ENCODE data around the gene PBX3.

PBX3 gene

DNA sequence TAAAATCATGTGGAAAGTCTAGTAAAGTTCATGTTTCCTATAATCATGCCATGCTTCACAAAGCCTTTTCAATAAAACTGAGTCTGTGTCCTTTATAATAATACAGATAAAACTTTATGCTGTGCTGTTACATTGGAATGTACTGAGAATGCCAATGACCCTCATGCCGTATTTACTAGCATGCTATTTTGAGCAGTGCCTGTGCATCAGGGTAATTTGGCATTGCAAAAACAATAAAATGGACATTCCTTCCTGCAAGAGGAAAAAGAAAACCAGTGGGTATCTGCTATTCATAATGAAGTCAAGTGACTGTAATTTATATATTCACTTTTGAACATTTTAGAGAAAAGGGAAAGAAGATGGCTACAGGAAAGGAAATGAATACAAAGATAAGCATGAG lies 159.0 kb downstream of the PBX3 start:
- no peak for TF ChIP-seq CTCF (conservative IDR thresholded peaks at IDR 0.05; ENCODE audit: control insufficient read depth, insufficient read depth, low read depth, low read length)
- no peak overlapping the region for H3K4me3 ChIP-seq (ENCODE audit: control insufficient read depth, low read depth, low read length)
- DNase-seq (ENCODE audit: low read depth): peak; percentile 34

DNA sequence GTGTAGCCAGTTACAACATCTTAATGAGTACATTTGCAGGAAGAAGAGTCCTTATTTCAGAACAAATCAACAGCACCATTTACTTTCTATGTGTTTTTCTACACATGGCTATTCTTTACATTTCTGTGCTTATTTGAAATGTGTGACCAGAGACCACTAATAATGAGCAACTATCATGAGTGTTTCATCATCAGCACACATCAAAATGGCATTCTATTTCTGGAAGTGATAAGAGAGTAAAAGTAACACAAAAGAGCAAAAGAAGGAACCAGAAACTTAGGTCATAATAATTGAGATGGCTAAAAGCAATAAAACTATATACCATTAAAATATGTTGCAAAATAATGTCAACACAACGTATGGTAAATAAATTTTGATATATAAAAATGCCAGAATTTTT lies 159.7 kb downstream of the PBX3 start:
- no peak for TF ChIP-seq CTCF (conservative IDR thresholded peaks at IDR 0.05; ENCODE audit: control insufficient read depth, insufficient read depth, low read depth, low read length)
- no peak for DNase-seq (ENCODE audit: low read depth)
- no peak overlapping the region for H3K4me3 ChIP-seq (ENCODE audit: control insufficient read depth, low read depth, low read length)

GRCh38 chr9:125908136-125908535 lies 161.0 kb downstream of the PBX3 start:
- TF ChIP-seq CTCF (conservative IDR thresholded peaks at IDR 0.05; ENCODE audit: control insufficient read depth, insufficient read depth, low read depth, low read length): no peak
- no peak for DNase-seq (ENCODE audit: low read depth)
- no peak overlapping the region for H3K4me3 ChIP-seq (ENCODE audit: control insufficient read depth, low read depth, low read length)

GRCh38 chr9:125908966-125909365 lies 161.8 kb downstream of the PBX3 start:
- TF ChIP-seq CTCF (conservative IDR thresholded peaks at IDR 0.05; ENCODE audit: control insufficient read depth, insufficient read depth, low read depth, low read length): no peak
- DNase-seq (ENCODE audit: low read depth): no peak

GRCh38 chr9:125909459-125909858 lies 162.3 kb downstream of the PBX3 start:
- no peak for TF ChIP-seq CTCF (conservative IDR thresholded peaks at IDR 0.05; ENCODE audit: control insufficient read depth, insufficient read depth, low read depth, low read length)
- DNase-seq (ENCODE audit: low read depth): no peak
- H3K4me3 ChIP-seq (ENCODE audit: control insufficient read depth, low read depth, low read length): no peak overlapping the region

More at GRCh38 chr9:125908966-125909365, 161.8 kb downstream of the PBX3 start:
- H3K4me3 ChIP-seq (ENCODE audit: control insufficient read depth, low read depth, low read length): no peak overlapping the region

DNA sequence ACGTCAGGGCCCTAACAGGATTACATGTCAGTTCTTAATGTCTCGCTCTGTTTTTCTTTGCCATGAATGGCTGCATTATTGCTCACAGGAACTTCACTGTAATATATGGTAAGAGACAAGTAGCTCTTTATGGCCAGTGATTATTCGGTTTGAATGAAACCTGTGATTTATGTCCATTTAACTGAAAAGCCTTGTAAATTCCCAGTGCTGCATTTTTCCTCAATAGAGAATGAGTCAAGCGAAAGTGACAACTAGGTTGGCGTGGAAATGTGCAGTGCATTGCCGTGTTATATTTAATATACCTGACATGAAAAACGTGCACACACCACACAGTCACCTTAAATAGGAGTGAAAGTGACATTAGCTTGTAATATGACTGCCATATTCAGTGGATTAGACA lies 163.1 kb downstream of the PBX3 start:
- DNase-seq (ENCODE audit: low read depth): no peak
- H3K4me3 ChIP-seq (ENCODE audit: control insufficient read depth, low read depth, low read length): no peak overlapping the region
- TF ChIP-seq CTCF (conservative IDR thresholded peaks at IDR 0.05; ENCODE audit: control insufficient read depth, insufficient read depth, low read depth, low read length): no peak

All from fibroblast of mammary gland (primary cell).